Ovary (tissue), 9 donors: ENCODE results near the gene EPB41L2. TPM values are rescaled to one million over a fixed set of nuclear protein-coding genes. Genes with fewer than 3 reads are reported as not detected.

Source experiments
- DNase-seq, 5 donors: peaks; one replicate each; pipeline ENCODE4 v3.0.0-alpha.2; 2019 to 2020
- H3K27ac ChIP-seq, 2 donors: fragments of 200-600 bp; one replicate each; pipeline versions ENCODE4 v1.5.1 to v1.8.0; 2019 to 2022
- H3K27me3 ChIP-seq: fragments of 200-600 bp; one replicate; pipeline ENCODE4 v1.8.0; 2022
- H3K36me3 ChIP-seq: fragments of 200-600 bp; sonication (generic); one replicate; pipeline ENCODE4 v1.5.1; 2019
- H3K4me1 ChIP-seq: one replicate; pipeline ENCODE4 v1.8.1; 2013; ENCODE audit warnings: mild to moderate bottlenecking, moderate library complexity; ENCODE audit not compliant: insufficient read depth
- H3K4me3 ChIP-seq: fragments of 200-600 bp; sonication (generic); one replicate; pipeline ENCODE4 v1.5.1; 2017
- H3K9me3 ChIP-seq, 2 donors: fragments of 200-600 bp in 1 of 2; sonication (generic) in 1 of 2; one replicate each; pipeline versions ENCODE4 v1.5.1 to v1.8.1; 2013 to 2019; ENCODE audit warnings: mild to moderate bottlenecking in 1 of 2, moderate library complexity in 1 of 2
- CTCF ChIP-seq, 3 donors: fragments of 450-650 bp in 2 of 3; fragments of 200-600 bp in 1 of 3; IDR thresholded peaks; one replicate each; pipeline versions ENCODE4 v1.5.1 to v1.8.0; 2016 to 2022; ENCODE audit warnings: antibody characterized with exemption in 3 of 3, mild to moderate bottlenecking in 1 of 3
- EP300 ChIP-seq: sonication (generic); formaldehyde crosslinking; IDR thresholded peaks from one replicate; pipeline ENCODE4 v1.6.1; 2017; ENCODE audit warnings: antibody characterized with exemption
- POLR2A ChIP-seq: fragments of 450-650 bp; IDR thresholded peaks from one replicate; pipeline ENCODE4 v1.6.1; 2017; ENCODE audit warnings: antibody characterized with exemption, mild to moderate bottlenecking, moderate library complexity
- WGBS, 3 donors: extraction: QIAGEN DNeasy Blood & Tissue Kit in 1 of 3; methylation state at CpG; one replicate each; pipeline versions ENCODE4 v1.1.5 to v1.1.7; 2013 to 2017; 5-methylcytosine and 5-hydroxymethylcytosine counted together
- intact Hi-C, 4 donors: fragments of 100-400 bp; cut with DNase I; formaldehyde crosslinking; loops; one replicate each; pipeline versions ENCODE4 v1.11.0 to v1.15.1; 2022 to 2023
- polyA plus RNA-seq, 2 donors: library from polyadenylated mRNA; stranded (reverse); fragments of 200-250 nt in 1 of 2; fragments of 350-450 nt in 1 of 2; fragmentation: Illumina TruSeq in 1 of 2; extraction: RNeasy Lipid Tissue Mini Kit (QIAGEN cat#74804) in 1 of 2; gene quantifications; one replicate each; pipeline ENCODE4 v1.2.3, GENCODE V29; 2013 to 2014
- total RNA-seq, 7 donors: library from RNA; depleted of rRNA in 2 of 7; stranded (reverse); fragments of >200 nt in 2 of 7; fragmentation: NEBNext Ultra II Directional in 3 of 7; extraction: Animal tissue kit (Norgen Biotek cat#: 25700) in 3 of 7; gene quantifications; one replicate each; pipeline versions ENCODE4 v1.1.0 to v1.2.4, GENCODE V29; 2016 to 2023
- donor health status: DM: no; HTN: no; CAD: no; lungs with moderate emphysema.
- donor health status: DM: no; HTN: no; CAD: no.
- donor health status: Bipolar disorder and iron deficiency.
- donor health status: DM: yes; HTN: yes; CAD: no.
- donor health status: DM: no; HTN: no; CAD: no.
- donor health status: DM: yes; HTN: yes; CAD: no.

EPB41L2 gene
- total and polyA plus RNA-seq, 9 donors = 49.8 to 294 (median 204) TPM

GRCh38 chr6:130864344-130864743 lies 198.7 kb downstream of the EPB41L2 start:
- no peak for TF ChIP-seq POLR2A
- TF ChIP-seq CTCF (IDR thresholded peaks at IDR 0.05) = no peak
- TF ChIP-seq EP300 = no peak
- H3K4me3 ChIP-seq = no peak overlapping the region
- H3K36me3 ChIP-seq = no peaks in the 10 kb centered on the region
- DNase-seq = no peak
- H3K27me3 ChIP-seq = no peaks in the 10 kb centered on the region
- no peaks in the 10 kb centered on the region for H3K9me3 ChIP-seq
- no peaks in the 10 kb centered on the region for H3K4me1 ChIP-seq
- H3K27ac ChIP-seq = no peak overlapping the region
- intact Hi-C loops = no loop called here
- WGBS, 3 donors = 92 to 94% (median 93%) methylated on average over 11 of the region's 11 CpGs

GRCh38 chr6:130863415-130864230 lies 199.4 kb downstream of the EPB41L2 start:
- intact Hi-C loops = no loop called here
- Histone ChIP-seq H3K9me3 (no peaks in the 10 kb centered on the region), H3K4me1 (no peaks in the 10 kb centered on the region), H3K27ac (no peak overlapping the region), H3K27me3 (no peaks in the 10 kb centered on the region), H3K36me3 (no peaks in the 10 kb centered on the region), H3K4me3 (no peak overlapping the region)
- TF ChIP-seq POLR2A = no peak
- 88 to 94% (median 90%) methylated on average over 4 of the region's 4 CpGs for WGBS, 3 donors
- no peak for DNase-seq

- no peak overlapping the region for H3K4me3 ChIP-seq
- H3K9me3 ChIP-seq = no peaks in the 10 kb centered on the region
- no peaks in the 10 kb centered on the region for H3K27me3 ChIP-seq
- H3K4me1 ChIP-seq = no peaks in the 10 kb centered on the region
- TF ChIP-seq POLR2A (no peak), EP300 (no peak), CTCF (IDR thresholded peaks at IDR 0.05) (no peak)
- no peak for DNase-seq
- no peaks in the 10 kb centered on the region for H3K36me3 ChIP-seq
- intact Hi-C loops = no loop called here
- H3K27ac ChIP-seq = no peak overlapping the region
- WGBS, 3 donors = 71 to 97% (median 97%) methylated on average over 2 of the region's 2 CpGs
These were observed 200.7 kb downstream of the EPB41L2 start for GRCh38 chr6:130862370-130862769.

- peaks cover 3% of the 10 kb centered on the region for H3K27me3 ChIP-seq
- H3K4me1 ChIP-seq = no peaks in the 10 kb centered on the region
- WGBS, 3 donors = 89 to 92% (median 90%) methylated on average over 11 of the region's 11 CpGs
- H3K27ac ChIP-seq = no peak overlapping the region
- H3K36me3 ChIP-seq = no peaks in the 10 kb centered on the region
- no peak for DNase-seq
- TF ChIP-seq EP300 = no peak
- no peak for TF ChIP-seq POLR2A
- TF ChIP-seq CTCF (IDR thresholded peaks at IDR 0.05) = no peak
- H3K9me3 ChIP-seq = no peaks in the 10 kb centered on the region
- H3K4me3 ChIP-seq = no peak overlapping the region
- intact Hi-C loops = no loop called here
These were observed 203.7 kb downstream of the EPB41L2 start for GRCh38 chr6:130859161-130859867.
